IMR-90 (cell line): Measurements from ENCODE around the gene ARL8B. TPM values are rescaled to one million over a fixed set of nuclear protein-coding genes. Genes with fewer than 3 reads are reported as not detected.
A peak's percentile ranks its signal among the peaks of the same experiment; 100 is the strongest.

Experiments
- ATAC-seq: fragments of 200-7000 bp; cut with Tn5 transposase; 2 replicates; pipeline ENCODE4 v1.9.1; 2020; ENCODE audit warnings: low read depth, mild to moderate bottlenecking, moderate library complexity
- BruUV-seq: library from RNA; stranded (reverse); fragments of 400-500 nt; replicated peaks from 2 replicates; lab custom pipeline; 2021; lab: Mats Ljungman, UMichigan
- CTCF ChIA-PET: fragments of 300-600 bp; formaldehyde crosslinking; extraction: SDS; loops from one replicate; lab custom pipeline; 2021; ENCODE audit warnings: antibody characterized with exemption; lab: Yijun Ruan, JAX
- POLR2A ChIA-PET: fragments of 300-600 bp; sonication (Branson Sonifier 250); formaldehyde crosslinking; loops from one replicate; lab custom pipeline; 2022; ENCODE audit warnings: antibody characterized with exemption; ENCODE audit not compliant: unreplicated experiment; lab: Charles Lee
- DNase-seq: peaks from one replicate; pipeline ENCODE4 v3.0.0; 2013
- H2AFZ ChIP-seq: replicated peaks from 2 replicates; pipeline ENCODE3; 2013; ENCODE audit warnings: low read length, mild to moderate bottlenecking; ENCODE audit not compliant: poor library complexity
- H2AK5ac ChIP-seq: 2 replicates; pipeline ENCODE4 v1.6.1; 2013; ENCODE audit warnings: low read depth, low read length, inconsistent platforms
- H2AK9ac ChIP-seq: replicated peaks from 2 replicates; pipeline ENCODE3; 2013; ENCODE audit warnings: mild to moderate bottlenecking, low read depth, low read length, moderate library complexity; ENCODE audit not compliant: poor library complexity
- H2BK120ac ChIP-seq: 2 replicates; pipeline ENCODE4 v1.6.1; 2013; ENCODE audit warnings: low read depth, low read length, inconsistent platforms
- H2BK15ac ChIP-seq: 3 replicates; pipeline ENCODE4 v1.6.1; 2013; ENCODE audit warnings: low read depth, low read length, inconsistent platforms
- H2BK20ac ChIP-seq: 2 replicates; pipeline ENCODE4 v1.6.1; 2013; ENCODE audit warnings: low read depth, mild to moderate bottlenecking, inconsistent platforms, low read length, moderate library complexity
- H2BK5ac ChIP-seq: 2 replicates; pipeline ENCODE4 v1.6.1; 2013; ENCODE audit warnings: mild to moderate bottlenecking, low read depth, low read length, inconsistent platforms; ENCODE audit not compliant: poor library complexity, severe bottlenecking
- H3K14ac ChIP-seq: replicated peaks from 2 replicates; pipeline ENCODE4 v1.6.1; 2013; ENCODE audit warnings: low read depth, low read length, inconsistent platforms
- H3K18ac ChIP-seq: 2 replicates; pipeline ENCODE4 v1.6.1; 2013; ENCODE audit warnings: low read depth, low read length, control low read depth
- H3K23ac ChIP-seq: 2 replicates; pipeline ENCODE4 v1.6.1; 2013; ENCODE audit warnings: low read depth, low read length, inconsistent platforms
- H3K27ac ChIP-seq: 2 replicates; pipeline ENCODE4 v1.5.1; 2013; ENCODE audit warnings: mild to moderate bottlenecking, control low read depth, low read length; ENCODE audit not compliant: insufficient read depth
- H3K27me3 ChIP-seq: 2 replicates; pipeline ENCODE4 v1.6.1; 2013; ENCODE audit warnings: low read length; ENCODE audit not compliant: control insufficient read depth, insufficient read depth
- H3K36me3 ChIP-seq: 2 replicates; pipeline ENCODE4 v1.6.1; 2013; ENCODE audit warnings: low read length, mixed read lengths; ENCODE audit not compliant: control insufficient read depth, insufficient read depth
- H3K4ac ChIP-seq: 2 replicates; pipeline ENCODE4 v1.6.1; 2013; ENCODE audit warnings: low read depth, low read length, inconsistent platforms
- H3K4me1 ChIP-seq: 2 replicates; pipeline ENCODE4 v1.6.1; 2013; ENCODE audit warnings: low read length, mixed read lengths; ENCODE audit not compliant: control insufficient read depth, insufficient read depth
- H3K4me2 ChIP-seq: 2 replicates; pipeline ENCODE4 v1.6.1; 2013; ENCODE audit warnings: low read depth, mild to moderate bottlenecking, control low read depth, low read length, moderate library complexity
- H3K4me3 ChIP-seq: 2 replicates; pipeline ENCODE4 v1.5.1; 2013; ENCODE audit warnings: low read depth, mild to moderate bottlenecking, control low read depth, low read length, moderate library complexity; ENCODE audit not compliant: insufficient read depth
- H3K56ac ChIP-seq: 2 replicates; pipeline ENCODE4 v1.6.1; 2013; ENCODE audit warnings: low read length, inconsistent platforms; ENCODE audit not compliant: insufficient read depth; ENCODE audit errors: extremely low read depth
- H3K79me1 ChIP-seq, 2 experiments: 2 replicates each; pipeline ENCODE4 v1.6.1; 2013; ENCODE audit warnings: low read length in 2 of 2, inconsistent platforms in 1 of 2, low read depth in 1 of 2
- H3K9ac ChIP-seq: 2 replicates; pipeline ENCODE4 v1.6.1; 2013; ENCODE audit warnings: low read depth, low read length, control low read depth
- H3K9me1 ChIP-seq: 2 replicates; pipeline ENCODE4 v1.6.1; 2013; ENCODE audit warnings: low read length, inconsistent platforms; ENCODE audit not compliant: insufficient read depth
- H3K9me3 ChIP-seq: 2 replicates; pipeline ENCODE4 v1.6.1; 2013; ENCODE audit warnings: low read length; ENCODE audit not compliant: control insufficient read depth, insufficient read depth
- H4K20me1 ChIP-seq: 2 replicates; pipeline ENCODE4 v1.6.1; 2013; ENCODE audit warnings: low read length, inconsistent platforms; ENCODE audit not compliant: insufficient read depth
- H4K5ac ChIP-seq: 2 replicates; pipeline ENCODE4 v1.6.1; 2013; ENCODE audit warnings: mild to moderate bottlenecking, low read depth, low read length, control low read depth
- H4K8ac ChIP-seq, 2 experiments: 2 replicates each; pipeline ENCODE4 v1.6.1; 2013; ENCODE audit warnings: low read depth in 2 of 2, low read length in 2 of 2, control low read depth in 1 of 2, inconsistent platforms in 1 of 2
- H4K91ac ChIP-seq: 2 replicates; pipeline ENCODE4 v1.6.1; 2013; ENCODE audit warnings: low read depth, low read length, inconsistent platforms; ENCODE audit not compliant: insufficient read depth
- CEBPB ChIP-seq: IDR thresholded peaks from 2 replicates; pipeline ENCODE4 v1.6.1; 2012; ENCODE audit warnings: low read depth, low read length, improper control_type of control experiment
- CHD1 ChIP-seq: IDR thresholded peaks from 2 replicates; pipeline ENCODE4 v1.6.1; 2012; ENCODE audit warnings: low read depth, low read length, improper control_type of control experiment
- CTCF ChIP-seq: conservative IDR thresholded peaks from 2 replicates; pipeline ENCODE4 v1.5.1; 2012; ENCODE audit warnings: mild to moderate bottlenecking, low read depth, low read length, improper control_type of control experiment
- FOS ChIP-seq: fragments of 150-350 bp; IDR thresholded peaks from 2 replicates; pipeline ENCODE4 v1.6.1; 2016; ENCODE audit warnings: low read depth, low read length
- MAFK ChIP-seq: IDR thresholded peaks from 2 replicates; pipeline ENCODE4 v1.6.1; 2012; ENCODE audit warnings: low read depth, low read length, improper control_type of control experiment
- MXI1 ChIP-seq: IDR thresholded peaks from 2 replicates; pipeline ENCODE4 v1.6.1; 2012; ENCODE audit warnings: low read depth, mild to moderate bottlenecking, low read length, moderate library complexity, borderline replicate concordance
- POLR2A ChIP-seq: IDR thresholded peaks from 2 replicates; pipeline ENCODE4 v1.6.1; 2012; ENCODE audit warnings: mild to moderate bottlenecking, low read depth, low read length
- RAD21 ChIP-seq: IDR thresholded peaks from 2 replicates; pipeline ENCODE4 v1.6.1; 2012; ENCODE audit warnings: low read length, improper control_type of control experiment
- SMC3 ChIP-seq: fragments of 150-350 bp; IDR thresholded peaks from 2 replicates; pipeline ENCODE4 v1.6.1; 2016; ENCODE audit warnings: low read depth, mild to moderate bottlenecking, antibody characterized with exemption, low read length, moderate library complexity
- USF2 ChIP-seq: fragments of 150-350 bp; IDR thresholded peaks from 2 replicates; pipeline ENCODE4 v1.6.1; 2017; ENCODE audit warnings: mild to moderate bottlenecking, antibody characterized with exemption, low read length, low read depth
- WGBS, 2 experiments: methylation state at CpG; one replicate each; pipeline versions ENCODE4 v1.1.5 to v1.1.7; 2013; ENCODE audit warnings: missing lambda C conversion rate in 2 of 2; ENCODE audit not compliant: insufficient read length in 1 of 2; ENCODE audit errors: extremely low coverage in 2 of 2; 5-methylcytosine and 5-hydroxymethylcytosine counted together
- dilution Hi-C: fragments of 300-500 bp; cut with HindIII; formaldehyde crosslinking; loops from one replicate; pipeline ENCODE4 v1.14.3; 2018; ENCODE audit warnings: low sequenced_read_pairs; ENCODE audit not compliant: unreplicated experiment
- in situ Hi-C: fragments of 300-500 bp; cut with MboI; formaldehyde crosslinking; loops from 3 replicates; pipeline ENCODE4 v1.14.3; 2019; ENCODE audit warnings: low sequenced_read_pairs, inconsistent platforms, mixed read lengths
- intact Hi-C: fragments of 100-400 bp; cut with micrococcal nuclease; formaldehyde crosslinking; loops from 2 replicates; pipeline ENCODE4 v1.10.0; 2022
- polyA plus RNA-seq, 3 experiments: library from polyadenylated mRNA; depleted of rRNA; stranded (reverse); fragments of >200 nt; gene quantifications; 2 replicates each; pipeline ENCODE4 v1.2.3, GENCODE V29; 2012; ENCODE audit warnings: low replicate concordance in 1 of 3
- total RNA-seq: library from RNA; depleted of rRNA; stranded (reverse); fragments of >200 nt; gene quantifications from 2 replicates; pipeline ENCODE4 v1.2.3, GENCODE V29; 2012

ARL8B gene
- total and polyA plus RNA-seq, 2 of the 4 experiments (the other 2 are of a cell fraction) = 32.3 to 47.0 TPM

GRCh38 chr3:5136211-5136918 lies 14.3 kb downstream of the ARL8B start:
- Histone ChIP-seq H3K9me1 (peaks cover 13% of the 10 kb centered on the region), H4K91ac (no peak overlapping the region), H3K9me3 (no peaks in the 10 kb centered on the region), H3K27me3 (no peaks in the 10 kb centered on the region), H3K4me1 (peaks cover 8% of the 10 kb centered on the region; the same call in 1 of the 2 replicates), H3K56ac (no peak overlapping the region), H3K14ac (no peak overlapping the region), H3K4ac (no peak overlapping the region), H2BK15ac (no peak overlapping the region), H3K18ac (no peak overlapping the region), H2BK5ac (peak overlapping the region; percentile 27), H3K27ac (no peak overlapping the region), H4K5ac (no peak overlapping the region), H2BK120ac (no peak overlapping the region), H3K4me2 (no peak overlapping the region), H4K8ac (no peak overlapping the region), H2AK5ac (no peak overlapping the region), H4K20me1 (peaks cover 87% of the 10 kb centered on the region), H3K36me3 (no peaks in the 10 kb centered on the region), H2AK9ac (no peak overlapping the region), H2AFZ (no peak overlapping the region), H2BK20ac (no peak overlapping the region), H3K23ac (no peak overlapping the region; the same call in 1 of the 2 replicates), H3K79me1 (peaks cover 15 to 70% of the 10 kb centered on the region in 2 experiments), H3K9ac (no peak overlapping the region), H3K4me3 (no peak overlapping the region)
- dilution Hi-C loops = no loop called here
- intact Hi-C loops = loop anchor here (5.0 kb wide), 1 partner anchor 51 kb away; the partner anchor contains the start of gene EDEM1
- 49% methylated on average over 2 of the region's 6 CpGs; no CpG with 5 or more reads in 1 of the 2 experiments for WGBS, 2 experiments
- ATAC-seq (0 out of 2 replicates have a peak, but pooled peaks have one; percentile 16), DNase-seq (peak; percentile 28)
- ChIA-PET CTCF (no interaction called here), POLR2A (no interaction called here)
- in situ Hi-C loops = no loop called here
- TF ChIP-seq POLR2A (no peak), MXI1 (no peak), CTCF (peak; percentile 37), RAD21 (peak; percentile 33; the same call in 1 of the 2 replicates), CHD1 (no peak), FOS (no peak), USF2 (no peak), CEBPB (no peak), SMC3 (no peak), MAFK (no peak)
- BruUV-seq = no TSS peak
